Measurements from ENCODE around the gene XYLT2.

The XYLT2 gene

DNA sequence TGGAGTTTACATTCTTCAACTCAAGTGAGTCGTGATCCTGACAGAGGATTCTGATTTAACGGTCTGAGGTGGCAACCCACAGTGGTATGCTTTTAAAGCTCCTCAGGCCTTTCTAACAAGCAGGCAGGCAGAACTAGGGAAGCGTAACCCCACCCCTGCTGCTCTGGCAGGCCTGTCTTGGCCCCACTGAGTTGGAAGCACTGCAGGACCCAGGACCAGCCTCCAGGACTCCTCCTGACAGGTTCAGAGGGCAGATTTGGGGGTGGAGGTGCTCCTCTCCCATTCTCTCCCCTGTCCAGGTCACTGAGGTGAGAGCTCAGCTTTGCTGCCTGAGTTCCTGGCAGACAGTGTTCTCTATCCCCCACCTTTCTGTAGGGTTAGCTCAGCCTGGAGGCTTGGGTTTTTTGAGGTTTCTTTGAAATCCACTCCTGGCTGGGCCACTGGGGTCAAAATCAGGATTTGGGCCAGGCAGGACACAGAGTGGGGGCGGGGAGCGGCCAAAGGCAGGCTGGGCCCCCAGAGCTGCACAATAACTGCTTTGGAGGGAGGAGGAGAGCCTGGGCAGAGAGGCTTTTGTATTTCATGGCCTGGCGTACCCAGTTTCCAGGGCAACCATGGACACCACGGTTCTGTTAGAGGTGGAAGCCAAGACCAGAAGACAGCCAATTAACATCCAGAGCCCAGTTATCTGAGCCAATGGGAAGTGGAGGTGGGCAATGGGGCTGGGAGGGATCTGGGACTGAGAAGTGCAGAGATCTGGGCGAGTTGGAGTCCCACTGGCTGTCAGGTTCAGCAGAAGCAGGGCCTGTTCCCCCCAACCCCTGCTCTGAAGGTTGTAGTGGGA is 17.5 kb downstream of the XYLT2 start:
- no peak for DNase-seq (ENCODE audit: low read depth)

GRCh38 chr17:50364061-50364458 is 18.1 kb downstream of the XYLT2 start:
- DNase-seq (ENCODE audit: low read depth) = no peak

DNA sequence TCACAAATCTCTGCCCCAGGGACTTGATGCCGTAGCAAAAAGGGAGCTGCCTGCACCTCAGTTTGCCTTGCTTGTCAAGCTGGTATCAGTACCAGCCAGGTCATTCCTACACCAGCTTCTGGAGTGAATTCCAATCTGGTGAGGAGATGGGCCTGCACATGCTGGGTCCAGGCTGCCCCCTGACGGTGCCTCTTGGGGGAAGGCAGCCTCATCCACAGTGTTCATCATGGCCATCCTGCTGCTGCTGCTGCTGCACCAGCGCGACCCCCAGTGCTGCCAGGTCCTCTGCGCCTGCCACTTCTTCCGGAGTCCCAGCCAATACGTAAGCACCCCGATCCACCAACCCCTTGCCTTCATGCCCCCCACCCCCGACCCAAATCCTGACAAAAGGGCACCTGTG is 18.8 kb downstream of the XYLT2 start:
- no peak for DNase-seq (ENCODE audit: low read depth)

DNA sequence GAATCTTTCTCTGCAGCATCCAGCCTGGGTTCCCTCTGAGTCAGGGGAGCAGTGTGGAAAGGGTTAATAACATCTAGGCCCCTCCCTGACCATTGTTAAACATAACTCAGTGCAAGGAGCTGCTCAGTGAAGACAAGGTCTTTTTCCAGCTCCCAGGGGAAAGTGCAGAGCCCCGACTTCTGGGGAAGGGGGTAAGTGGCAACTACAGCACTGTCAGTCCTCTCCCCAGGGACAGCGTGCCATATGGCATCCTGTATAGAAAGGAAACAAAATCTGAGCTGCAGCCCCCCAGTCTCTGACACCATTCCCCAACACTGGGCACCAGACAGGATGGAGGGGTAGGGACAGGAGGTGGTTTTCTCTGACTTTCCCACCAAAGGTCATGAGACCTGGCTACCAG is 19.2 kb downstream of the XYLT2 start:
- DNase-seq (ENCODE audit: low read depth) = no peak

DNA sequence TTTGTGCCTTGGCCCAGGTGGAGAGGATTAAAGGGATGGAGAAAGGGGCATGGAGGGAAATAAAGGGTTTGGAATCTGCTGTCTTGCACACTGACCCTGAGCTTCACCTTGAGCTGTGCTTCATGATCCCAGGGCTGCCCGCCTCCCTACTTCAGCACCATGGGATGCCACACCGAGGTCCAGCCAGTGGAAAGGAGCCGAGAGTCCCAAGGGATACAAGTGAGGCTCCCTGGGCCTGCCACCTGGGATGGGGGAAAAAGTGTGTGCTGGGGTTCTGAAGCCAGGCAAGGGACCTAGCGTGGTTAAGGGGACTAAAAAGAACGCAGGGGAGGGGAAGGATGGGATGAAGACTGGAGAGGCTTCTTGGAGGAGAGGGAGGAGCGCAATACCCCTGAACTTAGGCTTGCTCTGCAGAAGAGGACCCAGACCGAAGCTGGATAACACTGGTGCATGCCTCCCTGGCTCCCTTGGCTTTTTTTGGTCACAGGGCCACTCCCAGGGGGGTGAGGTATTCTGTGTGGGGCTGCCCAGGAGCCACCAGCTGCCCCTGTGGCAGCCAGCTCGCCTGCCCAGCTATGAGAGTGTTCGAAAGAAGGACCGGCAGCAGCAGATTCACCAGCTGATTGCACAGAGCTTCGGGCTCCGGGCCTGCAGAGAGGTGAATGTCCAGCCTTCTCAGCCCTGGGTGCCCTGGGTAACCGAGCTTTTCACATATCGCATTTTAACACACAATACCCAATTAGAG is 19.9 kb downstream of the XYLT2 start:
- DNase-seq (ENCODE audit: low read depth) = no peak

GRCh38 chr17:50367401-50367800 is 21.5 kb downstream of the XYLT2 start:
- no peak for DNase-seq (ENCODE audit: low read depth)

DNA sequence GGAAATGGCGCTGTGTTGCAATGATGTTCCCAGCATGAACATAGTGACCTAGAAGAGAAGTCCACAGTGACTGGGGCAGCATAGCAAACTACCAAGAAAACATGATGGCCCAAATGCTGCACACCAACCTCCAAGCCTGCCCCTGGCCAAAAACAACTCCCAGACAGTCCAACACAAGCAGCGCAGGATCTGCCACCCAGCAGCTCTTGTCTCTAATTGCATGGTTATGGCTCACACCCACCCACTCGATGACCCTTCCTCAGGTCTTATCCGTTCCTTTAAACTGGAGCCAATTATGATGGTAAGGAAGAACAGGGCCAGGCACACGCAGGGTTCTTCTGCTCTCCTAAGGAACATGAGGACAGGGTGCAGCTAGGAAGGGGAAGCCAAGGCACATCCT is 24.1 kb downstream of the XYLT2 start:
- no peak for DNase-seq (ENCODE audit: low read depth)

GRCh38 chr17:50371526-50371925 is 25.6 kb downstream of the XYLT2 start:
- no peak for DNase-seq (ENCODE audit: low read depth)

- DNase-seq (ENCODE audit: low read depth) = no peak
Measured at GRCh38 chr17:50372222-50372757, 26.4 kb downstream of the XYLT2 start.

DNA sequence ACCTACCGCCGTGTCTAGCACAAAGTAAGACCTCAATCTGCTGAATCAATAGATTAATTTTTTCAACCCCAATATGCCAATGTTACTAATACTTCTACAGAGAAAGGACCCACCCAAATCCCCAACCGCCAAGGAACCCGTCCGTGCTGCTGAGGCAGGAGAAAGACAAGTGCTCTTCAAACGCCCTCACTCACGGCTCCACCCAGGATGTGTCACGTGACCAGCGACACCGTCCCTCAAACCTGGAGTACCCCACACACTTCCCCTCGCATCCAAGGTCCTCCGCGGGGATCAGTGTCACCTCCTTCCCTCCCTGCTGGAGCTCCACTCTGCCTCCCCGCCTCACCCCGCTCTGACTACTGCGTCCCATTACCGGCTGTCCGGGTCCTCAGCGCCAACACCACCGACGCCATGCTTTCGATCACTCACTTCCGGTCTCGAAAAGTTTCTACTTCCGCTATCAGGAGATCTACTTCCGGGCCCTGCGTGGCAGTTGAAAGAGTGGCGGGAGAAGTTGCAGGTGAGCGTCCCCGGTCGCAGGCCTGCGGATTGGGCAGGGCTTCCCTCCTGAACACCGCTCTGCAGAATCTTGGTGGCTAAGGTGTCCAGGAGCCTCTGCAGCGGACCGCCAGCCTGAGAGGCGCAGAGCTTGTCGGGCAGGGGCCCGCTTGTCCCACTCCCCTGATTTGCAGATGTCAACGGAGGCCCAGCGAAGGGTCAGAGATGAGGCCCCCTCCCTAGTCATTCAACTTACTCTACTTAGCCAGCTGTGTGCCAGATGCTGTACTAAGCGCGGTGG is 27.0 kb downstream of the XYLT2 start, which contains the start of the genes EME1 and MRPL27:
TSS of gene EME1 (plus strand) at position 472 of the 799 bp plus-strand sequence. CDS start 1,980 bp downstream, outside the sequence.
TSS of gene MRPL27 (minus strand) at position 427 of the 799 bp plus-strand sequence. CDS start at position 413, 14 bp downstream.
- DNase-seq (ENCODE audit: low read depth) = peak; percentile 79

DNA sequence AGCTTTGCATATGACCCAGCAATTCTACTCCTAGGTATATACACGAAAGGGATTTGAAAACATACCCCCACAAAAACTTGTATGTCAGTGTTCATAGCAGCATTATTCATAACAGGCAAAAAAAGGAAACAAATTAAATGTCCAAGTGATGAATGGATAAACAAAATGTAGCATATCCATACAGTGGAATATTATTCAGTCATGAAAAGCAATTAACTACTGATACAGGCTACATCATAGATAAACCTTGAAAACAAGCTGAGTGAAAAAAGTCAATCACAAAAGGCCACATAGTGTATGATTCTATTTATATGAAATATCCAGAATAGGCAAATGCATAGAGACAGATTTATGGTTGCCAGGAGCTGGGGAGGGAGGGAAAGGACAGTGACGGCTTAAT is 27.8 kb downstream of the XYLT2 start:
- no peak for DNase-seq (ENCODE audit: low read depth)

DNA sequence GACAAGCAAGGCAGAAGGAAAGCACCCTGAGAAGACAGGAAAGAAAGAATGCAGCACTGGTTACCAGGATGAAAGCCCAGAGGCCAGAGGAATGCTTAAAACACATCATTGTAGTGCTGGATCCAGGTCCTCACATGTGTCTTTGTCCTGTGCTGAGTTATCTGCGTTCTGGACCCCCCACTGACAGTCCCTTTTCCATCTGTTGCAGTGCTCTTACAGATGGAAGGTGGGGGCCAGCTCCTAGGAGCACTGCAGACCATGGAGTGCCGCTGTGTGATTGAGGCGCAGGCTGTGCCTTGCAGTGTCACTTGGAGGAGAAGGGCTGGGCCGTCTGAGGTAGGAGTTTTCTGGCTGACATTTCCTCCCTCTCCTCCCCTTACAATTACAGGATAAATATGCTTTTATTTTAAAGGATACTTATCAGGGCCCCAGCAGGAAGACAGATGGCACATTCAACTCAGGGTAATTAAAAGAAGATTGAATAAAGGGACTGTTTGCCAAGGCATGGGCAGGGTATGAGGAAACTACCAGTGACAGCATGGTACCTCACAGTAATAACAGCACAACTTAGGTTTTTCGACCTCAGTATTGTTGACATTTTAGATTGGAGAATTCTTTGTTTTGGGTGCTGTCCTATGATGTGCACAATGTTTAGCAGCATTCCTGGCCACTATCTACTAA is 30.1 kb downstream of the XYLT2 start:
- no peak for DNase-seq (ENCODE audit: low read depth)

- DNase-seq (ENCODE audit: low read depth) = no peak
Measured at GRCh38 chr17:50379351-50380132, 33.6 kb downstream of the XYLT2 start.

GRCh38 chr17:50380369-50381259 is 34.7 kb downstream of the XYLT2 start:
- no peak for DNase-seq (ENCODE audit: low read depth)

DNA sequence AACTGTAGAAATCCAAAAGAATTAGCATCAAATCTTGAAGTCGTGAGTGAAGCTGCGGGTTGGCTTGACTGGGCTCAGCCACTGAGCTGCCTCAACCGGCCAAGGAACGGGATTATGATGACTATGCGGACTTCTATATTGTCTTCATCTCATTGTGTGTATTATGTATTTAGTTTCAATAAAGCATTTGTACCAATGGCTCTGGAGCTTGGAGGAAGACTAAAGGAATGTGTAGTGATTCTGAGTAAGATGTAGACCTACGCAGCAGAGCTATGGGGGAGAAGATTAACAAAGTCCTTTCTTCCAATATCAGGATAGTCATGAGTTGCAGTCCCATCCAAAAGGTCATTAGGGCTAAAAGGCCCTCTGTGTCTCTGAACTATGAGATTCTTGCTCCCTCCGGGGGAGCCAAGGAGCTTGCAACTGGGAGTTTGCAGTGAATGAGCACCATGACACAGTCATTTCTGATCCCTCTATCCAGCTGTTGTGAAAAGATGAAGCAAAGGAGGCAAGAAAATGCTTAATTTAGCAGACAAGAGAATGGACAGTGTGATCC is 35.4 kb downstream of the XYLT2 start:
- DNase-seq (ENCODE audit: low read depth) = no peak

DNA sequence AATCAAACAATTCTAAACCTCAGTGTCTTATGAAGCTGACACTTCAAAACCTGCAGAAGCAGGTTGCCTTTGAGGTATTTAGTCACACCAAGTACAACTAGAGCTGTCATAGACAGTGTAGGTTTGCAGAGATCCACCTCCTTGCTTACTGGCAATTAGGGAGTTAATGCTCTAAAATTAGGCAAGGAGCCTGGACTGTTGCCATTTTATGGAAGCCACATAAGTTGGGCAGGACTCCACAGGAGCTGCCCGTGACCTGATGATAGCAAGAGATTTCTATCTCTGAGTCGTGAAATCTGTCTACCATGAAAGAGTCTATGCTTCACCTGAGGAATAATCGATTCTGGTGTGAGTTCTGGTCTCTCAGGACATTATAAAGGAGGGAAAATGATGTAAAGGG is 36.0 kb downstream of the XYLT2 start:
- no peak for DNase-seq (ENCODE audit: low read depth)

DNA sequence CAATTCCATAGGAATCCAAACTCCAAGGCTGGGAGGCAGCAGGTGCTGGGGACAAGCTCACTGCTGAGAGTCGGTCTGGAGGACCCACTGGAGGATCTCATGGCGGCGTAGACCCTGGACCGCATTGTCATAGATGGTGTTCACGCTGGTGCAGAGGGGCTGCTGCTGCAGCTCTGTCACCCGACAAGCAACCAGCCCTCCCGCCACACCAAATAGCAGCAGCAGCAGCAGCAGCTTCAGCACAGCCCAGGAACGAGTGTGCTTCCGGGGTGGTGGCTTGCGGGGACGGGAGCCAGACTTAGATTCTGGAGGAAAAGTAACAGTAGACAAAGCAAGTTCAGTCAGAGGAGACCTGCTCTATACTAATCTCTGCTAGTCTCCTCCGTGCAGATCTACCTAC is 37.0 kb downstream of the XYLT2 start:
- DNase-seq (ENCODE audit: low read depth) = no peak

DNA sequence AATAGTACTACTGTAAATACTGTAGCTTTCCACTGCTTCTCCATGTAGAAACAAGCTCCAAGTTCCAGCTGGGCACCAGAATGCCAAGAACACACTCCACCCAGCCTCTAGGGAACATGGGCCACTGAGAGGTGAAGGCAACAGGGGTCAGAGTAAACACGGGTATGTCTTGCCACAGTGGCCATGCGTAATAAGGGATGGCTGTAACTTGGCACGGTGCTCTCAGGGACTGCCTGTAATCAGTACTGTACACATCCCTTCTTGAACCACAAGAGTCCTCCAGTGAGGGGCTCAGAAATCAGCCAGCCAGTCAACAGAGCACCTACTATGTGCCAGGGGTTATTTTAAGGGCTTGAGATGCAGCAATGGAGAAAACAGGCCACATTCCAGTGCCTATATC is 40.6 kb downstream of the XYLT2 start:
- DNase-seq (ENCODE audit: low read depth) = no peak

DNA sequence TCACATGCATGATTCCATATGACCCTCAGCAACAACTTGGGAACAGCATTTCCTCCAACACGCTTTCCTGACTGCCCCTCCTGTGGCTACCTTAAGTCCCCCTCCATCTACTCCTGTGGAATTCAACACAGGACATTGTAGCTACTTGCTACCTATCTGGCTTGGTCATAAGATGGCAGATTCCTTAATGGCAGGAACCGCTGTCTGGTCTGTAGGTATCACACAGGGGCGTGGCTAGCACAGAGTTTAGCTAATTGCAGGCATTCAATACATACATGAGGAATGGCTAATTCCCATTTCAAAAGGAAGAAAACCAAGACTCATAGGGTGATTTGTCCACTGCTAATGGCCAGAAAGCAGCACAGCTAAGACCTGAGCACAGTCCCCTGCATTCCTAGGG is 42.8 kb downstream of the XYLT2 start:
- DNase-seq (ENCODE audit: low read depth) = no peak
